ENCODE results near the gene SELENOP. TPM values are rescaled to one million over a fixed set of nuclear protein-coding genes. Genes with fewer than 3 reads are reported as not detected.
A peak's percentile ranks its signal among the peaks of the same experiment; 100 is the strongest.

Gene SELENOP
- total RNA-seq, 1 donor from 2014 or later: 0.20 TPM

DNA sequence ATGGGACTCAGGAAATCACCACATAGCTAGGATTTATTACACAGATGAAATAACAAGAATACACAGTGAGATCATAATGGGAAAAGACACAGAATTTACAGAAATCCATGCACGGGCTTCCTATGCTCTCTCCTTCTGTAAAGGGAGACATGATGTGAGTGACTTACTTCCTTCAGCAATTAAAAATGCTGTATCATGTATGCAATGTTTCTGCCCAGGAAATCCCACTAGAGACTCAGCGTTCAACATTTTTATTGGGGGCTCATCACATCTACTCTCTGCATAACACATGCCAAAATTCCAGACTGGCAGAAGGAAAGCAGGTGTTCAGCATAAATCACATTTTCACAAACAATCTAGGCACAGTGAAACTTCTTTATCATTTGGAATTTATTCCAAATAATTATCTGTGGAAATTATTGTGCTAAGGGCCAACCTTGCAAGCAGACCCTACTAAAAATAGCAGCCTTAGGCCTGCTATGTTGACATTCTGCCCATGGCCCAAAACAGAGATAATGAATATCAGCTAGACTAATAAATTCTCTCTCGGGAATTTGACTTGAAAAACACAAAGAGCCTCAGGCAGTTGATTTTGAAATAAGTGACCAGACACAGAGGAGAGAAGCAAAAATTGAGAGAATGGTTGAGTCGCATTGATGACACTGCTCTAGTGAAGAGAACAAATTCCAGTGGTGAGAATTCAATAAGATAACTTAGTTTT is 31.4 kb upstream of the SELENOP start:
- peaks cover 5% of the 10 kb centered on the region for H3K27me3 Mint-ChIP-seq (ENCODE audit: low read depth)
- no peaks in the 10 kb centered on the region for H3K9me3 Mint-ChIP-seq (ENCODE audit: low read depth)
- H3K27ac Mint-ChIP-seq (ENCODE audit: unreplicated experiment): no peak overlapping the region
- TF ChIP-seq, protein P1, sequence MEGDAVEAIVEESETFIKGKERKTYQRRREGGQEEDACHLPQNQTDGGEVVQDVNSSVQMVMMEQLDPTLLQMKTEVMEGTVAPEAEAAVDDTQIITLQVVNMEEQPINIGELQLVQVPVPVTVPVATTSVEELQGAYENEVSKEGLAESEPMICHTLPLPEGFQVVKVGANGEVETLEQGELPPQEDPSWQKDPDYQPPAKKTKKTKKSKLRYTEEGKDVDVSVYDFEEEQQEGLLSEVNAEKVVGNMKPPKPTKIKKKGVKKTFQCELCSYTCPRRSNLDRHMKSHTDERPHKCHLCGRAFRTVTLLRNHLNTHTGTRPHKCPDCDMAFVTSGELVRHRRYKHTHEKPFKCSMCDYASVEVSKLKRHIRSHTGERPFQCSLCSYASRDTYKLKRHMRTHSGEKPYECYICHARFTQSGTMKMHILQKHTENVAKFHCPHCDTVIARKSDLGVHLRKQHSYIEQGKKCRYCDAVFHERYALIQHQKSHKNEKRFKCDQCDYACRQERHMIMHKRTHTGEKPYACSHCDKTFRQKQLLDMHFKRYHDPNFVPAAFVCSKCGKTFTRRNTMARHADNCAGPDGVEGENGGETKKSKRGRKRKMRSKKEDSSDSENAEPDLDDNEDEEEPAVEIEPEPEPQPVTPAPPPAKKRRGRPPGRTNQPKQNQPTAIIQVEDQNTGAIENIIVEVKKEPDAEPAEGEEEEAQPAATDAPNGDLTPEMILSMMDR (IDR thresholded peaks at IDR 0.05): no peak
- H3K36me3 Mint-ChIP-seq (ENCODE audit: low read depth): no peaks in the 10 kb centered on the region
- DNase-seq (ENCODE audit: low spot score): no peak
- H3K4me1 Mint-ChIP-seq (ENCODE audit: low read depth): peaks cover 24% of the 10 kb centered on the region
- no peak overlapping the region for H3K4me3 Mint-ChIP-seq (ENCODE audit: unreplicated experiment)

DNA sequence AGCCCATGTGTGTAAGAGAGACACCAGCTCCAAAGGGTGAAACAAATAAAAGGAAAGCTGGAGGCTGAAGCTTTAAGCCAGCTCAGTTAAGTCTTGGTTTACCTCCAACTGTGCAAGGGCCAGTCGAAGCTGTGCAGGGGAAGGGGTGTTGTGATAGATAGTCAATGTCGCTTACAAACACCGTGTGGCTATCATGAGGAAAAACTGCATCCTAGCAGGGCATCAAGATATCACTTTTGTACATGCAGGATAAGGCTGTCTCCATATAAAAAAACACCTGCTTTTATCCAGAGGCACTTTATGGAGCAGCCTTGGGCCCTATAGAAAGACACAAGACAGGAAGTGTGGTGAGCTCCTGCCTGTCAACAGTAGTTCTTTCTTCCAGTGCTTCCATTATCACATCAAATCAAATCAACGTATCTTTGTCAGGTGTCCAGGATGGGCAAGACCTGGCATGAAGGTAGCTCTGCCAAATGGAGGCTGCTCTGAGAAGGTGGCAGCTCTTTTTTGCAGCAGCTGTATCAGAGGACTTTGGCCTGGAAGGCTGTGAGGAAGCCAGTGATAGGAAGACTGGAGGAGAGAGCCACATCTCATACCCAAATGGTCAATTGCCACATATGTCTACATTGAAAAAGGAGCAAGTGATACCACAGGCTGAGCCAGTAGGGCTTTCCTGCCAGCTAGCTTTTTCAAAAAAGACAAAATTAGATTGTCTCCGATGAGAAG is 29.3 kb upstream of the SELENOP start:
- TF ChIP-seq, protein P1 (IDR thresholded peaks at IDR 0.05): no peak
- Mint-ChIP-seq H3K27me3 (ENCODE audit: low read depth) (peaks cover 3% of the 10 kb centered on the region), H3K4me1 (ENCODE audit: low read depth) (peaks cover 24% of the 10 kb centered on the region), H3K27ac (ENCODE audit: unreplicated experiment) (no peak overlapping the region), H3K9me3 (ENCODE audit: low read depth) (no peaks in the 10 kb centered on the region), H3K4me3 (ENCODE audit: unreplicated experiment) (no peak overlapping the region), H3K36me3 (ENCODE audit: low read depth) (no peaks in the 10 kb centered on the region)
- no peak for DNase-seq (ENCODE audit: low spot score)

DNA sequence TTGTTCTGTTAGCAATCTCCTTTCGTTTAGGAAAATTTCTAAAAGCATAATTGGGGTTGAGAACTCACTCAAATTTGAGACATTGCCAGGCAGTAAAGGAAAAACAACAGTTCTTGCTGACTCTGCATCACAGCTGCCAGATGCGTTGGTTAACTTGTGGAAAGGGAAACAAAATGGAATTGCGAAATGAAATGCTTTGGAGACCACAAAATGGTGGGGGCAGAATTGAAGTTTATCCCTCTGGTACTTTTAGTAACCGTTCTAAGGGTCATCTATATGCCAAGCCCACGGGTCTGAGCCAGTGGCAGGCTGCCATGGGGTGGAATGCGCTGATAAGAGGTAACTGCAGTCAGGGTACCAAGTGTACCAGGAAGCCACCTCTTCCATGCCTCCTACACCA is 28.6 kb upstream of the SELENOP start:
- DNase-seq (ENCODE audit: low spot score): no peak
- no peaks in the 10 kb centered on the region for H3K36me3 Mint-ChIP-seq (ENCODE audit: low read depth)
- no peak overlapping the region for H3K4me3 Mint-ChIP-seq (ENCODE audit: unreplicated experiment)
- peaks cover 3% of the 10 kb centered on the region for H3K27me3 Mint-ChIP-seq (ENCODE audit: low read depth)
- H3K27ac Mint-ChIP-seq (ENCODE audit: unreplicated experiment): peak overlapping the region; percentile 60
- TF ChIP-seq, protein P1 (IDR thresholded peaks at IDR 0.05): no peak
- peaks cover 24% of the 10 kb centered on the region for H3K4me1 Mint-ChIP-seq (ENCODE audit: low read depth)
- H3K9me3 Mint-ChIP-seq (ENCODE audit: low read depth): no peaks in the 10 kb centered on the region

DNA sequence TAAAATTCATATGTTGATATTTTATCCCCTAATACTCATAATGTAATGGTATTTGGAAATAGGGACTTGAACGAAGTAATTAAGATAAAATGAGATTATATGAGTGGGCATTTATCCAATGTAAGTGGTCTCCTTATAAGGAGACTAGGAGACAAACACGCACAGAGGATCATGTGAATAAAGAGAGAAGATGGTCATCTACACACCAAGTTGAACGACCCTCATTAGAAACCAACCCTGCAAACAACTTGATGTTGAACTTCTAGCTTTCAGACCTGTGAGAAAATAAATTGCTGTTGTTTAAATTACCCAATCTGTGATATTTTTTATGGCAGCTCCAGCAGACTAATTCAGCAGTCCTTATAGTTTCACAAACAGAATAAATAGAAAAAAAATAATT is 27.5 kb upstream of the SELENOP start:
- Mint-ChIP-seq H3K4me1 (ENCODE audit: low read depth) (peaks cover 24% of the 10 kb centered on the region), H3K36me3 (ENCODE audit: low read depth) (no peaks in the 10 kb centered on the region), H3K9me3 (ENCODE audit: low read depth) (peaks cover 7% of the 10 kb centered on the region), H3K4me3 (ENCODE audit: unreplicated experiment) (no peak overlapping the region), H3K27me3 (ENCODE audit: low read depth) (peaks cover 3% of the 10 kb centered on the region), H3K27ac (ENCODE audit: unreplicated experiment) (no peak overlapping the region)
- no peak for DNase-seq (ENCODE audit: low spot score)
- TF ChIP-seq, protein P1 (IDR thresholded peaks at IDR 0.05): no peak

DNA sequence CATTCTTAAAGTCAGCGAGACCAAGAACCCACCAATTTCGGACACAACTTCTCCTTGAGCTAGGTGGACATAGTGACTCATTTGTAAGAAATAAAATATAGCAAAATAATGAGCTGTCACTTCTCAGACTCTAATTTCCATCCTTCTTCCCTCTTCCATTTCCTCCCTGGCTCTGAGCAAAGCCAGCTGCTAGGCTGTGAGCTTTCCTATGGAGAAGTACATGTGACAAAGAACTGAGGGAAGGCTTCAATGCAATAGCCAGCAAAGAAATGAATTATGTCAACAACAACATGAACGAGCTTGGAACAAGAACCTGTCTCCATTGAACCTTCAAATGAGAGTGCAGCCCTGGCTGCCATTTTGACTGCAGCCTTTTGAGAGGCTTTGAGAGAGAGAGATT is 25.9 kb upstream of the SELENOP start:
- no peak overlapping the region for H3K4me3 Mint-ChIP-seq (ENCODE audit: unreplicated experiment)

More for the DNA sequence above, 25.9 kb upstream of the SELENOP start:
- no peak for DNase-seq (ENCODE audit: low spot score)
- H3K4me1 Mint-ChIP-seq (ENCODE audit: low read depth): peaks cover 18% of the 10 kb centered on the region
- H3K27me3 Mint-ChIP-seq (ENCODE audit: low read depth): peaks cover 3% of the 10 kb centered on the region
- H3K27ac Mint-ChIP-seq (ENCODE audit: unreplicated experiment): no peak overlapping the region
- H3K36me3 Mint-ChIP-seq (ENCODE audit: low read depth): no peaks in the 10 kb centered on the region
- H3K9me3 Mint-ChIP-seq (ENCODE audit: low read depth): peaks cover 15% of the 10 kb centered on the region
- TF ChIP-seq, protein P1 (IDR thresholded peaks at IDR 0.05): no peak

All from chondrocyte (in vitro differentiated cells).